PC-3 (cell line): ENCODE measurements around the gene INPP5K. TPM values are rescaled to one million over a fixed set of nuclear protein-coding genes. Genes with fewer than 3 reads are reported as not detected.

Experiments
- ATAC-seq: fragments of 200-7000 bp; cut with Tn5 transposase; 2 replicates; pipeline ENCODE4 v1.9.1; 2020; ENCODE audit warnings: mild to moderate bottlenecking, moderate library complexity
- BruUV-seq: library from RNA; stranded (reverse); fragments of 400-500 nt; replicated peaks from 2 replicates; lab custom pipeline; 2021; lab: Mats Ljungman, UMichigan
- CTCF ChIA-PET: fragments of 300-600 bp; sonication (Branson Sonifier 250); formaldehyde crosslinking; loops from one replicate; lab custom pipeline; 2022; ENCODE audit warnings: antibody characterized with exemption; lab: Charles Lee
- POLR2A ChIA-PET: fragments of 300-600 bp; sonication (Branson Sonifier 250); formaldehyde crosslinking; loops from one replicate; lab custom pipeline; 2022; ENCODE audit warnings: antibody characterized with exemption; ENCODE audit not compliant: unreplicated experiment; lab: Charles Lee
- DNase-seq: peaks from one replicate; pipeline ENCODE4 v3.0.0-alpha.2; 2015
- H2AFZ ChIP-seq: fragments of 300-600 bp; sonication (generic); 2 replicates; pipeline ENCODE4 v1.6.0; 2016; ENCODE audit warnings: antibody characterized with exemption, low read length
- H3F3A ChIP-seq: fragments of 300-600 bp; sonication (generic); one replicate; pipeline ENCODE4 v1.6.0; 2017; ENCODE audit warnings: antibody characterized with exemption, low read length, control low read depth, mild to moderate bottlenecking; ENCODE audit not compliant: unreplicated experiment
- H3K27ac ChIP-seq: fragments of 300-600 bp; sonication (generic); 2 replicates; pipeline ENCODE4 v1.5.1; 2016; ENCODE audit warnings: mild to moderate bottlenecking, low read length
- H3K27me3 ChIP-seq: fragments of 300-600 bp; sonication (generic); 2 replicates; pipeline ENCODE4 v1.6.1; 2016; ENCODE audit warnings: low read length, mixed read lengths
- H3K36me3 ChIP-seq: fragments of 300-600 bp; sonication (generic); 2 replicates; pipeline ENCODE4 v1.6.1; 2016; ENCODE audit warnings: low read depth, mixed run types, low read length, mixed read lengths
- H3K4me1 ChIP-seq: fragments of 300-600 bp; sonication (generic); 2 replicates; pipeline ENCODE4 v1.5.1; 2016; ENCODE audit warnings: low read length; ENCODE audit not compliant: insufficient read depth
- H3K4me2 ChIP-seq: fragments of 300-600 bp; sonication (generic); 2 replicates; pipeline ENCODE4 v1.6.0; 2016; ENCODE audit warnings: low read length
- H3K4me3 ChIP-seq: fragments of 300-600 bp; sonication (generic); 2 replicates; pipeline ENCODE4 v1.5.1; 2016; ENCODE audit warnings: mild to moderate bottlenecking, low read length, mixed read lengths
- H3K79me2 ChIP-seq: fragments of 300-600 bp; sonication (generic); 2 replicates; pipeline ENCODE4 v1.6.1; 2017; ENCODE audit warnings: low read length, mixed read lengths
- H3K9ac ChIP-seq: fragments of 300-600 bp; sonication (generic); 2 replicates; pipeline ENCODE4 v1.6.0; 2016; ENCODE audit warnings: mild to moderate bottlenecking, low read length
- H3K9me2 ChIP-seq: fragments of 300-600 bp; sonication (generic); replicated peaks from 2 replicates; pipeline ENCODE4 v1.6.1; 2016; ENCODE audit warnings: mixed run types, low read length, mixed read lengths
- H3K9me3 ChIP-seq: fragments of 300-600 bp; sonication (generic); 2 replicates; pipeline ENCODE4 v1.6.1; 2016; ENCODE audit warnings: low read length, mixed read lengths
- H4K20me1 ChIP-seq: fragments of 300-600 bp; sonication (generic); 2 replicates; pipeline ENCODE4 v1.6.1; 2016; ENCODE audit warnings: low read length, mixed read lengths
- CTCF ChIP-seq: fragments of 300-600 bp; sonication (generic); conservative IDR thresholded peaks from 2 replicates; pipeline ENCODE4 v1.5.1; 2017; ENCODE audit warnings: antibody characterized with exemption, low read depth, mild to moderate bottlenecking, low read length
- EZH2 ChIP-seq: fragments of 300-600 bp; sonication (generic); IDR thresholded peaks from one replicate; pipeline ENCODE4 v1.6.1; 2017; ENCODE audit warnings: antibody characterized with exemption, mild to moderate bottlenecking, low read length; ENCODE audit not compliant: unreplicated experiment
- EZH2phosphoT487 ChIP-seq: fragments of 300-600 bp; sonication (generic); IDR thresholded peaks from 2 replicates; pipeline ENCODE4 v1.6.1; 2018; ENCODE audit warnings: mild to moderate bottlenecking, antibody characterized with exemption, low read length, borderline replicate concordance
- intact Hi-C: fragments of 100-400 bp; cut with micrococcal nuclease; formaldehyde crosslinking; loops from 2 replicates; pipeline ENCODE4 v1.9.0; 2023
- total RNA-seq: library from RNA; depleted of rRNA; stranded (reverse); fragments of >200 nt; gene quantifications from 2 replicates; pipeline ENCODE4 v1.2.3, GENCODE V29; 2014

INPP5K gene
- total RNA-seq, 1 experiment from 2014 or later, result 52.6 TPM

GRCh38 chr17:1464186-1464585, 52.2 kb downstream of the INPP5K start:
- intact Hi-C loops, result no loop called here
- H3K27me3 ChIP-seq, result no peaks in the 10 kb centered on the region
- no peaks in the 10 kb centered on the region for H3K9me3 ChIP-seq
- no peak overlapping the region for H3K27ac ChIP-seq
- no peak for ATAC-seq
- no peaks in the 10 kb centered on the region for H3K36me3 ChIP-seq
- H3K4me2 ChIP-seq, result no peak overlapping the region
- no peak overlapping the region for H2AFZ ChIP-seq
- H3K9me2 ChIP-seq, result no peaks in the 10 kb centered on the region
- no peak for DNase-seq
- no peaks in the 10 kb centered on the region for H3K79me2 ChIP-seq
- ChIA-PET POLR2A (no interaction called here), CTCF (no interaction called here)
- peaks cover 3% of the 10 kb centered on the region for H3F3A ChIP-seq
- no peak overlapping the region for H3K9ac ChIP-seq
- no peak for TF ChIP-seq EZH2phosphoT487
- no peak for TF ChIP-seq EZH2
- no peak for TF ChIP-seq CTCF
- no peaks in the 10 kb centered on the region for H4K20me1 ChIP-seq
- no peak overlapping the region for H3K4me3 ChIP-seq
- BruUV-seq, result no TSS peak
- H3K4me1 ChIP-seq, result peaks cover 9% of the 10 kb centered on the region

GRCh38 chr17:1462164-1463112, 54.0 kb downstream of the INPP5K start:
- H3K4me2 ChIP-seq, result no peak overlapping the region
- H3K27ac ChIP-seq, result no peak overlapping the region
- intact Hi-C loops, result no loop called here
- peaks cover 9% of the 10 kb centered on the region for H3K4me1 ChIP-seq
- no peaks in the 10 kb centered on the region for H3K79me2 ChIP-seq
- TF ChIP-seq EZH2, result no peak
- H3K4me3 ChIP-seq, result no peak overlapping the region
- no peak for ATAC-seq
- H3K36me3 ChIP-seq, result no peaks in the 10 kb centered on the region
- H3K9me2 ChIP-seq, result no peaks in the 10 kb centered on the region
- H3K27me3 ChIP-seq, result no peaks in the 10 kb centered on the region
- no peaks in the 10 kb centered on the region for H4K20me1 ChIP-seq
- no TSS peak for BruUV-seq
- DNase-seq, result no peak
- ChIA-PET POLR2A (no interaction called here), CTCF (no interaction called here)
- H2AFZ ChIP-seq, result no peak overlapping the region
- no peak overlapping the region for H3K9ac ChIP-seq
- H3F3A ChIP-seq, result peaks cover 3% of the 10 kb centered on the region
- H3K9me3 ChIP-seq, result no peaks in the 10 kb centered on the region

- ChIA-PET POLR2A (no interaction called here), CTCF (no interaction called here)
- BruUV-seq, result no TSS peak
- no peak for DNase-seq
- no peaks in the 10 kb centered on the region for H3K9me3 ChIP-seq
- intact Hi-C loops, result no loop called here
- no peak overlapping the region for H3K9ac ChIP-seq
- no peak overlapping the region for H3K4me3 ChIP-seq
- no peaks in the 10 kb centered on the region for H3K9me2 ChIP-seq
- H3K27me3 ChIP-seq, result no peaks in the 10 kb centered on the region
- H3K36me3 ChIP-seq, result no peaks in the 10 kb centered on the region
- no peaks in the 10 kb centered on the region for H4K20me1 ChIP-seq
- no peak overlapping the region for H2AFZ ChIP-seq
- no peaks in the 10 kb centered on the region for H3K79me2 ChIP-seq
- no peak for TF ChIP-seq EZH2phosphoT487
- TF ChIP-seq EZH2, result no peak
- no peak overlapping the region for H3K27ac ChIP-seq
- H3K4me2 ChIP-seq, result no peak overlapping the region
- H3F3A ChIP-seq, result peaks cover 3% of the 10 kb centered on the region
- ATAC-seq, result no peak
- peaks cover 13% of the 10 kb centered on the region for H3K4me1 ChIP-seq
These were observed 55.0 kb downstream of the INPP5K start for GRCh38 chr17:1461198-1461944.
